Brain pericyte (primary cell): ENCODE measurements around the gene DCLRE1A.
A peak's percentile ranks its signal among the peaks of the same experiment; 100 is the strongest.

ENCODE experiments used
- DNase-seq: peaks from one replicate; pipeline ENCODE4 v3.0.0-alpha.2; 2012; ENCODE audit warnings: low read depth, low spot score

DCLRE1A gene

GRCh38 chr10:113854013-113854760, at the start of gene DCLRE1A, which contains the start of gene NHLRC2:
Gene DCLRE1A (minus strand): TSS chr10:113854082. CDS start chr10:113853182, 900 bp downstream.
Gene NHLRC2 (plus strand): TSS chr10:113854661. CDS start chr10:113854873, 212 bp downstream.
- peak; percentile 55 for DNase-seq

DNA sequence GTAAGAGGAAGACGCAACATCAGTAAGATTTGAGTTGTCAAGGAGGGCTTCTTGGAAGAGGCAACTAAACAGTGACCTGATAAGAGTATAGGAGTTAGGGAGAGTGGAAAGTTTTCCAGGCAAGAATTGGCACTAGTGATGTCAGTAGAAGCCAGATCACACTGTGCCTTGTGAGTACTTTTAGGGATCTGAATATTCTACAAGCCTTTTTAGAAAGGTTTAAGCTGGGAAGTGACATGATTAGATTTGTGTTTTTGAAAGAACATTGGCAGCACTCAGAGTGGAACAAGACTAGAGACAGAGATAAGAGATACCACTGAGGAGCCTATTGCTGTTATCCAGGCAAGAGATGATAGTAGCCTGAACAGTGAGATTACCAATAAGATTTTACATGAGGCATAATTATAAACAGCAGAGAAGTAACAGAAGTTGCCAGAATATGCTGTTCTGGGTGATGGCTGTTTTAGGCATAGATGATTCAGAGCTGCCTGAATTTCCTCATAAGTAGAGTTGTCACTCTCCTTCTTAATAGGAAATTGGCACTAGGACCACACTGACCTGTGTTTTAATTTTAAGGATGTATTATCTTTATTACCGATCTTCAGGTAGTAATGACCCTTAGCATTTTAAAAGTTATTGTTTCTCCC, 46.2 kb upstream of the DCLRE1A start:
- no peak for DNase-seq

DNA sequence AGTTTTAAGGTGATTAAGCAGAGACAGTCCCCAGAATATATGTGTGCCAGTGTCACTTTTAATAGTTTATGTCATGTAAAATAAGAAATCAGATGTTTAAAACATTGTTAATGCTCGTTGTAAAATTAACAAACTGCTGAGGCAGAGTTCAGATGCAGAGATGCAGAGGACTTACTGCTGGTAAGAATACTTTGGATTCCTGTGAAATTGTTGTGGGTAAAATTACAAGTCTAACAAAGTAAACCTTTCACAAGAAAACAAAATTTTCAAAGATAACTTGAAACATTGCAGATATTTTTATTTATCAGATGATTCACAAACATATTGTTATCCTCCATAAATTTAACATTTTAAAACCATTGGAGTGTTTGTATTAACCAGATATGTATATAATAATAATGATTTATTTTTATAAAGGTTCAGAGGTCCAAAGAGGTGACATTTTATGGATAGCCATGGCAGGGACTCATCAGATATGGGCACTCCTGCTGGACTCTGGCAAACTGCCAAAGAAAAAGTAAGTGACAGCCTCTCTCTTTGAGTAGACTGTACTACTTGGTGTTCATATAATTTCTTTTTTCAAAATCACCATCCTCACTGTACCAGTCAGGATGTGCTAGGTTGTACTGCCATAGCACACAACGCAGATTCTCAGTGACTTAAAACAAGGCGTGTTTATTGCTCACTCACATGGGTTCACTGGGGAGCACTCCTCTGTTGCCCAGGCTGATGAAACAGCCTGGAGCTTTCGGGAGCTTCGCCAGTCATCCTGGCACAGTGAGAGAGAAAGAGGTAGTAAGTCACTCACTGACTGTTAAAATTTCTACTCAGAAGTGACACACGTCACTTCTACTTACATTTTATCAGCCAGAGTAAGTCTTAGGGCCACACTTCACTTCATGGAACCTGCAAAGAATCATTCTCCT, 44.1 kb upstream of the DCLRE1A start:
- no peak for DNase-seq

DNA sequence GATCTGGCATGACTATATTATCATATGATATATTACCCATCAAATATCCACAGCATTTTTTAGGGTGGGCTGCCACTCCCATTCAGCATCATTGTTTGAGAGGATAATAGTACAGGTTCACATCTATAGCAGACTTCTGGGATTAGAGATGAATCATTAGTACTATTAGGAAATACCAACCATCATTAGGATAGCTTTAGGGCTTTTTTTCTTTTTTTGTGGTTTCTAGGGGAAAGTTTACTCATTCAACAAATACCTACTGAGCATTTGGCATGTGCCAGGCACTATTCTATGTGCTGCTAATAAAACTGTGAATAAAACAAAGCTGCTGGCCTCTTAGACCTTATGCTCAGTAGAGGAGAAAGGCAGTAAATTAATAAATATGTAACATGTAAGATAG, 41.1 kb upstream of the DCLRE1A start:
- no peak for DNase-seq

DNA sequence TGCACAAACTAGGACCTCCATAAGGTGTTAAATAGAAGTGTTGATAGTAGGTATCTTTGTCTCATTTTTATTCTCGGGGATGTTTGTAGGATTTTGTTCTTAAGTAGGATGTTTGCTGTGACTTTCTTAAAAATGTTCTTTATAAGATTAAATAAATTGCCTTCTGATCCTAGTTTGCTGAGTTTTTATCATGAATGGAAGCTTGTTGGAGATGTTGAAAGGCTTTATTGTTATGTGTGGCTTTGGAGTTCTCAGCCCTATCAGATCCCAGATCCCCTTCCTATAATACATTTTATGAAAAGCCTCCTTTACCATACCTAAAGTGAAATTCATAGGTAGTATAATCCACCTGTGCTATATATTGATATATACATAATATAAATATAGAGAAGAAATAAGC, 40.7 kb upstream of the DCLRE1A start:
- no peak for DNase-seq

DNA sequence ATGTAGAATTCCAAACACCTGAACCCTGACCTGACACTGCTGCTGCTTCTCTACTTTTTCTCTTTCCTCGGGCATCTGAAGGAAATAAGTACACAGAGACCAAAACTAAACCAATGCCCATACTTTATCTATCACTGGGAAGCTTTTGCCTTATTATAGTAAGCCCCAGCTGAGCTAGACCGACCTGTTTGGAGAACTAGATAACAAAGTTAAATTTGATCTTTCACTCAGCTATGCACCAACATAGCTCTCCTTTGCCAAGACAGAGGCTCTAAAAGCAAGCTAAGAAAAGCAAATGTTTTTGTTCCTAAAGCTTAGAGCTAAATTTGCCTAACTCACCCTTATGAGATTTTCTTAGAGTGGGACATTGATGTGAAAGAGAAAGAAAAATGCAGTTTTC, 39.7 kb upstream of the DCLRE1A start:
- no peak for DNase-seq

DNA sequence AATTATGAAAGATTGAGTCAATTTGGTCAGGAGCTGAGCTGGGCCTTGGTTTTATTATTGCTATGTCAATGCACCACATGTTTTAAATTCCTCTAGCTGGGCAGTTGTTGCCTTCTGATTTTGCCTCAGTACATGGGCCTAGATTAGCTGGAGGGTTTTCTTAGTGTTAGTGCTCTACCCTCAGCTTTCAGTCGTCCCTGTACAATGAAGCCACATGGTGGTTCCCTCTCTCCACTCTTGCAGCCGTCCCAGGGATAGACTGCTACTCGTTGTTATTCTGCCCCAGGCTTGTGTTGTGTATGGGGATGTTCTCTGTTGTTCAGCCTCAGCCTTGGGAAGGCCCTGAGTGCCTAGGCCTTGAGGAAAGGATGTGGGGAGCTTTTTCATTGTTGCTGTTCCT, 37.6 kb upstream of the DCLRE1A start:
- no peak for DNase-seq

- DNase-seq = no peak
These were observed 36.9 kb upstream of the DCLRE1A start for GRCh38 chr10:113890769-113891168.

DNA sequence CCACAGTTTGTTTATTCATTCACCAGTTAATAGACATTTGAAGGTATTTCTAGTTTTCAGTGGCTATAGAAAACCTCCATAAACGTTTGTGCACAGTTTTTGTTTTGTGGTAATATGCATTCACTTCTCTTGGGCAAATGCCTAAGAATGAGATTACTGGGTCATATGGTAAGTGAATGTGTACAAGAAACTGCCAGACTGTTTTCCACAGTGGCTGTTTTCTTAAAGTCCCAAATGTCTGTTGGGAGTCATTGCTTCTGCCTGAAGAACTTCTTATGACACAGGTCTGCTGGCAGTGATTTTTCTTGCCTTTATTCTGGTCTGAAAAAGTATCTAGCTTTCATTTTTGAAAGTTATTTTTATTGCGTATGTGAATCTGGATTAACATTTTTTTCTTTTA, 36.0 kb upstream of the DCLRE1A start:
- DNase-seq = no peak

GRCh38 chr10:113882240-113882639, 28.4 kb upstream of the DCLRE1A start:
- DNase-seq = no peak

DNA sequence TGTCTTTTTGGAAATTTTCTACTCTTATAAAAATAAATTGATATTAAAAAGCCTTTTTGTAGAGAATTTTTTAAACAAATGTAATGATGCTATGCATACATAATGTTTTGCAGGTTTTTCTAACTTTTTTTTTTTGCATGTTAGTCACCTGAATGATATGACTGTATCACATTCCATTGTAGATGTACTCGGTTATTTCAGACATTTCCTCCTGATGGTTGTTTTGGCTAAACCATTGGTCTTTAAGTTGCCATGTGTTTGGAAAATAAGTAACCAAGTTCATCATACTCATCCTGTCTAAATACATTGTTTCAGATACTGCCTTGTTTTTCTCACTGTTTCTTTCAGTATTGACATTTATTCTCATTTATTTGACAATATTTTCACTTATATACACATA, 26.4 kb upstream of the DCLRE1A start:
- DNase-seq = no peak

GRCh38 chr10:113879691-113880090, 25.8 kb upstream of the DCLRE1A start:
- no peak for DNase-seq

DNA sequence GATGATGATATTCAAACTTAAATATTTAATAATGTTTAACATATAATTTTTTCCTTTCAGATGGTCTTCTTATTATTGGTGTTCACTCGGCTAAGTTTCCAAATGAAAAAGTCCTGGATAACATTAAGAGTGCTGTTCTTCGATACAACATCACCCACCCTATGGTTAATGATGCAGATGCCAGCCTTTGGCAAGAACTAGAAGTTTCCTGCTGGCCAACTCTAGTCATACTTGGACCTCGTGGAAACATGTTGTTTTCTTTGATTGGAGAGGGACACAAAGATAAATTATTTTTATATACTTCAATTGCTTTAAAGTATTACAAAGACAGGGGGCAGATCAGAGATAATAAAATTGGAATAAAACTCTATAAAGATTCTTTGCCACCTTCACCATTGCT, 22.6 kb upstream of the DCLRE1A start:
- no peak for DNase-seq

GRCh38 chr10:113875212-113875611, 21.3 kb upstream of the DCLRE1A start:
- DNase-seq = no peak

DNA sequence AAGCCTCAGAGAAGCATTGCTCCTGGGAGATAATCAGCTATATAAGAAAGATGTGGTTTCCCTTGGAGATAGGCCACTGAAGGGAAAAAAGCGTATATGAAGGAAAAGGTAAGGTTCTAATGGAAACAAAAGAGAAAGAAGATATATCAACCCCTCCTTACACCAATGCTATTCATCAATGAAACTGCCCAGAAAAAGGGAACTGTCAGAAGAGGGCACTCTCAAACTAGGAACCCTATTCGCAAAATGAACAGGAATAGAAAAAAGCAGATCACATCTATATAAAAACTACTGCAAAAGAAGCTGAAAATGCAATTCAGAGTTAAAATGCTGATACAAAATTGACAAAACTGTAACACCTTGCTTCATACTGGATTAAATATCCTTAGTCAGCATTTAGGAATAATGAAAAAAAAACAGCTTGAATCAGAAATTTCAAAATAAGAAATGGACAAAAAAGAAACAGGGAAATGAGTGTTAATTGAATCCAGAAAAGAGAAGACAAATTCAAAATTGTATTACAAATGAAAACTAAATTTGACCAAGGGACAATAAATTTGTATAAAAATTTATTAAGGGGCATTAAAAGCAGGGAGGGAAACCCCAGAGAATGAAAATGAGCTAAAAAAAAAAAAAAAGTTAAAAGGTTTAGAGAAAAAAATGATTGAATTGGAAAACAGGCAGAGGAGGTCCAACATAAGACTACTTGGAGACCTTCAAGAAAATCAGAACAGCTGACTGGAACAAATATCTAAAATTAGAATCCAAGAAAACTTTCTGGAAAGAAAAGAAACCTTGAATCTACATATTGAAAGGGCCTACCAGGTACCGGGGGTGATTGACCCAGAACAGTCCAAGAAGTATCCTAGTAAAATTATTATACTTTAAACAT, 18.5 kb upstream of the DCLRE1A start:
- DNase-seq = no peak

GRCh38 chr10:113869789-113870188, 15.9 kb upstream of the DCLRE1A start:
- no peak for DNase-seq

GRCh38 chr10:113867904-113868303, 14.0 kb upstream of the DCLRE1A start:
- DNase-seq = no peak

- DNase-seq = no peak
These were observed 12.9 kb upstream of the DCLRE1A start for GRCh38 chr10:113866551-113867394.

DNA sequence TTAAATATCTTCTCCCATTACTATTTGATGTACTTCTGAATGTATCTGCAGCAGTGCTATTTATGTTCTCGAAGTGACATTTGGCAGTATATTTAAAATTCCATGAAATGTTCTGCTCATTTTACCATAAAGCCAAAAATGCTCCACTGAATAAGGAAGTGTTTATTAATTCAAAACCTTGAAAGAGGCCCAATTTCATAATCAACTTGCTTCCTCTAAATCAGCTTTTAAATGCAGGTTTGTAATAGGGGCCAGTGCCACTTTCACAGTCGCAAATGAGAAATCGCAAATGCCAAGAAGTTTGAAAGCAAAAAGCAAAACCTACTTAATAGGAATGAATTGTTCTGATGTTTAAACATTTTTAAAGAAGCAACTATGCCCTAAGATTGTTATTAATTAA, 12.0 kb upstream of the DCLRE1A start:
- DNase-seq = no peak

- DNase-seq = no peak
These were observed 5.4 kb upstream of the DCLRE1A start for GRCh38 chr10:113859261-113859660.
